GM12891 (cell line): Measurements from ENCODE around the gene TBC1D13.

Experiments used
- PAX5 ChIP-seq: IDR thresholded peaks from 2 replicates; pipeline ENCODE4 v1.6.1; 2011; ENCODE audit warnings: low read length, moderate library complexity, mild to moderate bottlenecking; ENCODE audit not compliant: insufficient read depth, severe bottlenecking
- POLR2A ChIP-seq: IDR thresholded peaks from 2 replicates; pipeline ENCODE4 v1.6.1; 2011; ENCODE audit warnings: low read depth, low read length, control low read depth
- POLR2AphosphoS5 ChIP-seq: IDR thresholded peaks from 2 replicates; pipeline ENCODE4 v1.6.1; 2011; ENCODE audit warnings: low read depth, low read length, control low read depth
- POU2F2 ChIP-seq: IDR thresholded peaks from 2 replicates; pipeline ENCODE4 v1.6.1; 2011; ENCODE audit warnings: low read depth, mild to moderate bottlenecking, control low read depth, low read length, moderate library complexity
- TAF1 ChIP-seq: IDR thresholded peaks from 2 replicates; pipeline ENCODE4 v1.6.1; 2011; ENCODE audit warnings: low read depth, low read length, control low read depth

DNA sequence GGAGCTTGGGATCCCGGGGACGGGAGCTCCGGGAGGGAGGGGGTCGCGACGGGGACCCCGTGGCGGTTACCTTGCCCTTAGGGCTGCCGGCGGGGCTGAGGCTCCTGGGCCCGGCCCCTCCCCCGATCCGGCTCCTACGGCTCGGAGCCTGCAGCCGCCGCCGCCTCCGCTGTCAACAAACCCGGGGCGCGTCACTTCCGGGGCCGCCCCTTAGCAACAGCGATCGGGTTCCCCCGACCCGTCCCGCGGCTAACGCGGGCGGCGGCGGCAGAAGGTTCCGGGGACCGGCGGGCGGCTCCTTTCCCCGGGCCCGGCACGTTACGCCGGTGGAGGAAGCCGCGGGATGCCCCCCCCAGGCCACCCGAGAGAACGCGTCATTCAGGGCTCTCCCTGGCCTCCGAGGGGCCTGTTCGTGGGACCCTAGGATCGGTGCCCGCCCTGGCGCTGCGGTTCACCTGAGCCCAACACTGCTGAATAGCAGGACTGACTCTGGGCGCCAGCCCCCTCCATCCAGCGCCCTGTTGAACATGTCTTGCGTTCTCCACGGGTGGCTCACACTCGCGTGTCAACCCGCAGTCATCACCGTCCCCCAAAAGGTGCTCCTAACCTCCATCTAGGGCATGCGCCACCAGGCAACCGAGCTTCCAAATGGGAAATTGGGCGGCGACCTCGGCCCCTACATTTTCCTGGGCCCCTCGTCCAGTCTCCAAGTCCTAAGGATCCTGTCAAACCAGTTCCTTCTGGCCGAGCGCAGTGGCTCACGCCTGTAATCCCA, 15.1 kb upstream of the TBC1D13 start, which contains the start of gene ZER1:
- TF ChIP-seq POLR2A (no peak), PAX5 (no peak), TAF1 (0 out of 2 replicates have a peak, but pooled peaks have one; percentile 65), POLR2AphosphoS5 (0 out of 2 replicates have a peak, but pooled peaks have one; percentile 13), POU2F2 (peak; percentile 14; the same call in 1 of the 2 replicates)
